ENCODE results near the gene MMS19. TPM values are rescaled to one million over a fixed set of nuclear protein-coding genes. Genes with fewer than 3 reads are reported as not detected.
"Not testable (repeated sequence)": the region's sequence is repeated elsewhere in the genome, so short reads cannot be mapped to it uniquely, and the experiment has no call there.

The MMS19 gene
- polyA plus RNA-seq, 3 donors, result 30.1 to 47.9 (median 31.4) TPM

DNA sequence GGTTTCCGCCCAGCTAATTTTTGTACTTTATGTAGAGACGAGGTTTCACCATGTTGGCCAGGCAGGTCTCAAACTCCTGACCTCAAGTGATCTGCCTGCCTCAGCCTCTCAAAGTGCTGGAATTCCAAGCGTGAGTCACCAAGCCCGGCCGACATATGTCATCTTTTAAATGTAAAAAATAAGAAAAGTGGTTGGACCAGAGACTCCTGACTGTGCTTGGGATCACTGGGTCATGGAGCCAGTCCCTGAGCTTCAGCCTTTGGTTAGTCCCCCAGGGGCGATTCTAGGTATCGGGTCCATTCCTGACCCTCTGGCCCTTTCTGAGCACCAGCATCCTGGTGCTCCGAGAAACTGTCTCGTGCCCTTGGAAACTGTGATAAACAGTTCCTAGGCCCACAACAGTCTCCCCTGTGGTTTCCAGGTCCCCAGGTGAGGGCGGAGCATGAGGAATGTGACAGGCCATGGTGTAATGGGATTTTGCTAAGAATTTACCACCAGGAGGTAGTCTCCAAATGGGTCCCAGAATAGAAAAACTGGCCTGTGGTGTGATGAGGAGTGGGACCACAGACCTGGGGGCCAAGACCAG, 33.3 kb upstream of the MMS19 start:
- 85 to 95% (median 93%) methylated on average over 10 of the region's 10 CpGs for WGBS, 3 donors
- H3K27ac ChIP-seq (ENCODE audit: low read depth, low read length), result no peak overlapping the region

DNA sequence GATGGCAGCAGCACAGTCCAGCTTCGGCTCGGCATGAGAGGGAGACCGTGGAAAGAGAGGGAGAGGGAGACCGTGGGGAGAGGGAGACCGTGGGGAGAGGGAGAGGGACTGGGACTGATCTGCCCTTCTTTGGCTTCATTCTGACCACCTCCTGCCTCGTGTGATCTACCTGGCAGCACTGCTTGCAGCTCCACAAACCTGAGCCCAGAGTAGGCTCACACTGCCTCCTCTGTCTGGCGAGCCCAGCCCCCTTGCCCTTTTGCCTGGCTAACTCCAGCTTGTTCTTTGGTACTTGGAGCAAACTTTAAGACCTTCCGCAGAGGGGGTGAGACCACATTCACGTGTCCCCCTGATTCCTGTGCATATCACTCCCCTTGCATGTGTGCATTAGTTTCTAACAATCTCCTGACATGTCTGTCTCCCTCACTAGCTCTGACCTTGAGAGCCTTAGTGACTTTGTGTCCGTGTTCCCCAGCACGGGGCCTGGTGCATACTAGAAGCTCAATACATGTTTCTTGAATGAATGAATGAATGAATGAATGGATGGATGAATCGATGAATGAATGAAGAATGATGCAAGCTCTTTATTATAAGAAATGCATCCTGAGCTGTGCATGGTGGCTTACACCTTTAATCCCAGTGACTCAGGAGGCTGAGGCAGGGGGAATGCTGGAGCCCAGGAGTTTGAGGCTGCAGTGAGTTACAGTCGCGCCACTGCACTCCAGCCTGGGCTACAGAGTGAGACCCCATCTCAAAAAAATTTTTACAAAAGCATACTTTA, 31.7 kb upstream of the MMS19 start:
- 77 to 88% (median 86%) methylated on average over 12 to 14 of the region's 14 CpGs for WGBS, 3 donors
- H3K27ac ChIP-seq (ENCODE audit: low read depth, low read length), result no peak overlapping the region

DNA sequence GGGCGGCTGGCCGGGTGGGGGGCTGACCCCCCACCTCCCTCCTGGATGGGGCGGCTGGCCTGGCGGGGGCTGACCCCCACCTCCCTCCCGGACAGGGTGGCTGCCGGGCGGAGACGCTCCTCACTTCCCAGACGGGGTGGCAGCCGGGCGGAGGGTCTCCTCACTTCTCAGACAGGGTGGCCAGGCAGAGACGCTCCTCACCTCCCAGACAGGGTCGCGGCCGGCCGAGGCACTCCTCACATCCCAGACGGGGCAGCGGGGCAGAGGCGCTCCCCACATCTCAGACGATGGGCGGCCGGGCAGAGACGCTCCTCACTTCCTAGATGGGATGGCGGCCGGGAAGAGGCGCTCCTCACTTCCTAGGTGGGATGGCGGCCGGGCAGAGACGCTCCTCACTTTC, 30.7 kb upstream of the MMS19 start:
- H3K27ac ChIP-seq (ENCODE audit: low read depth, low read length), result not testable (repeated sequence)
- 97 to 99% (median 99%) methylated on average over 10 to 23 of the region's 29 CpGs for WGBS, 3 donors

DNA sequence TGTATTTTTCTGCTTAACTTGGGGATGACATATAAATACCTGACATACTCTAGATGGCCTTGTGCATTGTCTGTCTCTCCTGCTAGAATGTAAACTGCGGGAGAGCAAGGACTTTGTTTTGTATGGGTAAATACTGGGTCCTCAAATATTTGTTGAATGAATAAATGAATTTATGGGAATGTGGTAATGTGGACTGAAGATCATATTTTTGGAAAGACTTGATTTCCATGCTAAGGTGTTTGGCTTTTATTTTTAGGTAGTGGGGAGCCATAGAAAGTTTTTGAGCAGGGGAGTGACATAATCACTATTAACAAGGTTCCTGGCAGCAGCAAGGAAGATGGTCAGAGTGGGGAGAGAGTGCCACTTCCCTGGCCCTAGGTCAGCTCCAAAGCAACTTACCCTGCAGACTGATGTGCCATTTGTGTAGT, 27.5 kb upstream of the MMS19 start:
- 68 to 100% (median 98%) methylated on average over 1 of the region's 1 CpG for WGBS, 3 donors
- H3K27ac ChIP-seq (ENCODE audit: low read depth, low read length), result no peak overlapping the region

DNA sequence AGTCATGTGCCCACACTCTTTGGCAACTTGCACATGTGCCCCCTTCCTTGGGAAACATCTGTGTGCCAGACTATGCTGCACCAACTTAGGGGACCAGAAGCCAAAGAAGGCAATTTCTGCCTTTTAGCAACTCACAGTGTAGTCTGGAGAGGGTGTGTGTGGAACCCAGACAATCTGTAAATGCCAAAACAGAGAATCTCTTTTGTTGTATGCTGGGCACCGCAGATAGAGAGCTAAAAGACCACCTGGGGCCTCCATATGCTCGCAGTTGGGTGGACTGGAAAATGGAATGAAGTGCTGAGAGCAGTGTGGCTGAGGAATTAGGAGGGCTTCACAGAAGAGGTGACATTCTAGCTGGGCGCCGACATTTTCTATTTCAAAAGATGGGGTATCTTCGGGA, 26.9 kb upstream of the MMS19 start:
- 97 to 98% (median 98%) methylated on average over 5 of the region's 5 CpGs for WGBS, 3 donors

DNA sequence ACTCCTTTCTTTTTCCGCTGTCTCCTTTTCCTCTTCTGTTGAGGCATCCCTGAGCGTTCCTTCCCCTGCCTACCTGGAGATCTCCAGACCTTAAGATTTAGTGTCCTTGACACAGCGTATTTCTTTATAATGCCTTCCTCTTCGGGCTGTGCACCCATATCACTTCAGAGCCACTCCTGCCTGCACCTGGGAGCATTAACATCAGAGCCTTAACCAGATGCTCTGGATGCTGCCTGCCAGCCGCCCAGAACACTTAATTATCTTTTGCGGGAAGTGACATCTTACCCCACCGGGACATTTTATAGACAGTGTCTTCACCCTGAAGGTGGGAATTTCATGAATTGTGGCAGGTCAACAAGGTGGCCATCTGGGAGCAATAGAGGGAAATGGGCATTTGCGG, 24.7 kb upstream of the MMS19 start:
- no peak overlapping the region for H3K27ac ChIP-seq (ENCODE audit: low read depth, low read length)
- 90 to 94% (median 90%) methylated on average over 8 of the region's 8 CpGs for WGBS, 3 donors

More for the DNA sequence above, 26.9 kb upstream of the MMS19 start:
- H3K27ac ChIP-seq (ENCODE audit: low read depth, low read length), result no peak overlapping the region

DNA sequence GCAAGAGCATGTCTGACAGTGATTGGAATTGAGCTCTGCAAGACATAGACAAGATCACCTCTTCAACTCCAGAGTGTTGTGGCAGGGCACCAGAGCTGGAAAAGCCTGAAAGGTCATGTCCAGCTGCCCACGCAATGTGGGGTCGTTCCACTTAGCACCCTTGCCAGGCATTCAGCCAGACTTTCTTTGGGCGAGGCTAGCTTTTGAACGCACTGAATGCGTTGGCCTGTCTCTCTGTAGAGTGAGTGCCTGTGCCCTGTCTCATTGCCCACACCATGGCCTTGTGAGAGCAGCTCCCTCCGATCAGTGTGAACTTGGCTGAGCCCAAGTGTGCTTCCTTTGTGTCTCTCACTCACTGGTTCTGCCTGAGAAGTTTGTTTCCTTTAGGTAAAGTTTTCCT, 23.8 kb upstream of the MMS19 start:
- WGBS, 3 donors, result 73 to 75% (median 75%) methylated on average over 6 of the region's 6 CpGs
- H3K27ac ChIP-seq (ENCODE audit: low read depth, low read length), result no peak overlapping the region

DNA sequence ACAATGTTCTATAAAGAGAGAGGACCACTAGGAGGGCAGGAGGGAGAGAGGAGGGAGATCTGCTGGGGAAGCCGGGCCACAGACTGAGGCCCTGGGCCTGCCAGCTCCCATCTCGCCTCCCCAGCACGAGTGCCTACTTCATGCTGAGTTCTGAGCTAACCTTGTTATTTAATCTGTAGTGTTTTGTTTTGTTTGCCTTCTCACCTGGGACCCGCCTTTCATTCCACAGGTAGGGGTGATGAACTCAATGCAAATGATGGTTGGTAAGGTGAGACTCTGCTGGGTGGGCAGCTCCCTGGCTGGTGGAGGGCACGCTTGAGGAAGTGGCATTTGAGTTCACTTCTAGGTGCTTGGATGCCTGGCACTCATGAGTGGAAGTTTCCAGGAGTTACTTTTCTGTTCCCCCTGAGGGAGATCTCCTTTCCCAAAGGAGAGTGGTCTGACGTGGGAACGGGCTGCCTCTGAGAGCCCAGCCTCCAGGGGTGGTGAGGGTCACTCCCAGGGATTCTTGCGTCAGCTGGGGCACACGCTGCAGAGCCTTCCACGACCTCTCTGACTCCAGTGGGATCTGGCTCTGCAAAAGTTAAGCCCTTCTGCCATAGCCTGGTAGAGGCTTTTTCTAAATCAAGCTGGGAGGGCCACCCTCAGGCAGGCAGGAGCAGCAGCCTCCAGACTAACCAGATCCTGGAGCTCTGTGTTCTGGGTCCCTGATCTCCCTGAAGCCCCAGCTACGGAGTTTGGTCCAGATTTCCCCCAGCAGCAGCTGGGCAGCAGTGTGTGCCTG, 22.9 kb upstream of the MMS19 start:
- H3K27ac ChIP-seq (ENCODE audit: low read depth, low read length), result no peak overlapping the region
- 80 to 89% (median 88%) methylated on average over 11 of the region's 11 CpGs for WGBS, 3 donors

DNA sequence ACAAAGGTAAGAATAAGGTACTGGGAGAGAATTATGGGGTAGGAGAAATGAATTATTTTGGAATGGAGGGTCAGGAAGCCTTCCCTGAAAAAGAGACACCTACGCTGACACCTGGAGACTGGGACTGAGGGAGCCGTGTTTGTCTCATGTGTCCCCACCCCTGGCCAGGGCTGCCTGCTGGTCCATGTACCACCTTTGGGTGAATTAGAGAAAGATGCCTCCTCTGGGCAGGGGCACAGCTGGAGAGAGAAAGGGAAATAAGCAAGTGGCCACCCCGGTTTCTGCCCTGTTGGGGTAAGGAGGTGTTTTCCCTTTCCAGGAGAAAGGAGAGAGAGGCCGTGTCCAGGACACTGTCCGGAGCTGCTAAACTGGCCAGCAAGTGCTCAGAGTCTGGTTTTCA, 22.3 kb upstream of the MMS19 start:
- 72 to 96% (median 87%) methylated on average over 5 of the region's 5 CpGs for WGBS, 3 donors
- no peak overlapping the region for H3K27ac ChIP-seq (ENCODE audit: low read depth, low read length)

DNA sequence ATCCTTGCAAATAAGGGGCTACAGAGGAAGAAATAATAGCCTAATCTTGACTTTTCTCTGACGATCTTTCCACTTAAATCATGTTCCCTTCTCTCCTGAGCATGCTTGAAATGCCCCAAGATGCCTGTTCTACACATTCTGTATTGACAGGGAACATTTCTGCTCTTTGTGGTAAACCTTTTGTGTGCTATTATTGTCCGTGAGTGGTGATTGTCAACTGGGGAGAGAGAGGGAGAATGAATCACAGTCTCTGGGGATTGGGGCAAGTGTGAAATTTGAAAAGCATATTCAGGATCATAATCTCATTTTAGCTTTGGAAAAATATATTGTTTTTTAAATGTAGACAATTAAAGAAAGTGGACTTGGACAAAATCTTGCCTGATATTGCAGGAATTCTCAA, 21.1 kb upstream of the MMS19 start:
- no peak overlapping the region for H3K27ac ChIP-seq (ENCODE audit: low read depth, low read length)
- 42 to 83% (median 52%) methylated on average over 2 of the region's 2 CpGs for WGBS, 3 donors

DNA sequence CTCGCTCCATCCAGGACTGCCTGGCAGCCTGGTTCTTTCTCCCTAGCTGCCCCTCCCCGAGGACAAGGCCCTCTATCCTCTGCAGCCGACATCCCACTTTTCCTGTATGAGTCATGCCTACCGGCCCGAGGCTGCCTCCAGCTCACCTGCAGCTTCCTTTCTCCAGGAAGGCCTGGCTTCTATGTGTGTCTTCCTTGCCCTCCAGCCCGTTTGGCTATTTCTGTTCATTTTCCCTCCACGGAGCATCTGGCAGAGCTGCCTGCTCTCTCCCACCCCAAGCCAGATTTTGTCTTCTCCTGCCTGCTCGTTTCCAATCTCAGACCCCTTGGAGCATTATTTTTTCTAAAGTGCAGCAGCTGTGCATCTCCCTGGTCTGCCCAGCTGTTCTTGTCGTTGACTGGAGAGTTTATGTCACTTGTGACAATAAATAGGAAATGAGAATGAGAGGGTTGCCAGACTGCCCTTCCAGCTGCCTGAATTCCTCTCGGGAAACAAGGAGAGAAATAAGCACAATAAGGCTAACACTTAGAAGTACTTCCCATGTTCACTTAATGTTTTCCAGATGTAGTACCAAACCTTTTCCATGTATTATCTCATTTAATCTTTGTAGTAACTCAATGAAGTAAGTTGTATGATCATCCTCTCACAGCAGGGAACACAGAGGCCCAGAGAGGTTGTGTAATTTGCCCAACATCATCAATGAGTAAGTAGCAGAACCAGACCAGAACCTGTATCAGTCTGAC, 20.2 kb upstream of the MMS19 start:
- 31 to 58% (median 34%) methylated on average over 10 of the region's 10 CpGs for WGBS, 3 donors
- no peak overlapping the region for H3K27ac ChIP-seq (ENCODE audit: low read depth, low read length)

DNA sequence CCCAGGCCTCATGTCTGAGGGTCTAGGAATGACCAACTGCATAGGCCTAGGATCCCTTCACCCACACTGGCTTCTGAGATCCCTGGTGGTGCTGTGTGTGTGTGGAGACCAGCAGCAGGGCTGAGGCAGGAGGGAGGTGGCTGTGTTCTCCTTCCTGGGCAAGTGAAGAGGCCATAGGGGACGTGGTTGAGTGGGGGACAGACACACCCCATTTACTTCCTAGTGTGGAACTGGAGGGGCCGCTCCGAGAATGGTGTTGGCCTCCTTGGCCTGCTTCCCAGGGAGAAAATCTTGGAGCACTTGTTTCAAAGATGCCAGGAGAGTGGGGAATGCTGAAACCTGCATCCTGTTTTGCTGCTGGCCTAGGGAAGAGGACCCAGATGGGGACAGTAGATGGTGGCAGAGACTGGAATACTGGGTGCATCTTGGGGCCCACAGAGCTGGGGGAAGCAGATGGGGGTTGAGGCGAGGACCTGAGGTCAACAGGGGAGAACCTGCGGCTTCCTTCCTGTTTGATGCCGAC, 19.6 kb upstream of the MMS19 start:
- 49 to 86% (median 55%) methylated on average over 6 of the region's 6 CpGs for WGBS, 3 donors
- no peak overlapping the region for H3K27ac ChIP-seq (ENCODE audit: low read depth, low read length)

DNA sequence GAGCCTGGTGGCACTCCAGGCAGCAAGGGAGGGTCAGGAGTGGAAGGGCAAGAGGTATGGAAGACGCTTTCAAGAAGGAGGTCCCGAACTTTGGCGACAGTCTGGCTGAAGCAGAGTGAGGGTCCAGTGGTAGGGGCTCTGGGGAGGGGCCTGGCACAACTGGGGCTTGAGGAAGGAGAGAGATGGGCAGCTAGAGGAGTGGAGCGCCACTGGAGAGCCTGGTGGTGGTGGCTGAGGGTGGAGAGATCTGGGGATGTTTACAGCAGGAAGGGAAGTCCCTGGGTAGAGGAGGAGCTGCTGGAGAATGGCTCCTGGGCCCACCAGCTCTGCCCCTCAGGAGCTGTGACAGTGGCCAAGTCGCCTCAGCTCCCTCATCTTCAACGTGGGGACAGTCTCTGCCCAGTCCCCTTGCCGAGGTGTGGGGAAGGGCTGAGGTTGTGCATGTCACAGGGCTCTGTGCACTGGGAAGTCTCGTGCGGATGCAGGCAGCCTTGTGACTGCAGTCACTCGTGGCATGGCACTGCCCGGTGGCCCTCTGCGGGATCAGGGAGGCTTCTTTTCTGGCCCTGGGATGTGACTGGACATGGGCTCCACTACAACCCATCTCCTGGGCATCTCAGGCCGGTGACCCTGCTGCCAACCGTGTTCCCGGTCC, 19.0 kb upstream of the MMS19 start:
- H3K27ac ChIP-seq (ENCODE audit: low read depth, low read length), result no peak overlapping the region
- 92 to 94% (median 92%) methylated on average over 13 to 15 of the region's 15 CpGs for WGBS, 3 donors

DNA sequence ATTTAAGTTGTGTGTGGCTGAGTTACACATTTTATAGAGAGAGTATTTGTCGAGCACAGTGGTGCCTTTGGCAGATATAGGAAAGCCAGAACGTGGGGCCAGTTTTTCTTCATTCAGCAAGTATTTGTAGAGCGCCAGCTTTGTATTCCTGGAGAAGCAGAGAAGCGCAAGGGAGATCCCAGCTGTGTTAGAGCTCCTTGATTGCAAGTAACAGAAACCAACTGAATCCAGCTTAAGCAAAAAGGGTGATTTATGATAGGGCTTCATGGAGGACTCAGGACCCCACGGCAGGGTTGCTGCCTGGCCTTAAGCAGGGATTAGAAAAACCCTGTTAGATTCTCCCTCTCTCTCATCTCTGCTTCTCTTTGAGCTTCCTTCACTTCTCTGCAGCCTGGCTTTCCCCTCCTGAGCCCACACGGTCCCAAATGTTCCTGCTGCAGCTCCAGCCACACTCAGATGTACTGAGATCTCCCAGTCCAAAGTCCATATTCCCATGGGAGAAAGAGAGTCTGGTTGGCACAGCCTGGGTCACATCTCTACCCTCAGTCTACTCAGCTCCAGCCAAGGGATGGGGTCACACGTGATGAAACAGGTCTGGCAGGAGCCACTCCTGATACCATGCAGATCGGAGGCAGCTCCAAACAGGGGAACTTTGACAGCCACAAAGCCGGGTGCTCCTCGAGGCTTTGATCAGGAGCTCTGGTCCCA, 17.2 kb upstream of the MMS19 start:
- H3K27ac ChIP-seq (ENCODE audit: low read depth, low read length), result no peak overlapping the region
- 77 to 87% (median 82%) methylated on average over 10 of the region's 10 CpGs for WGBS, 3 donors

DNA sequence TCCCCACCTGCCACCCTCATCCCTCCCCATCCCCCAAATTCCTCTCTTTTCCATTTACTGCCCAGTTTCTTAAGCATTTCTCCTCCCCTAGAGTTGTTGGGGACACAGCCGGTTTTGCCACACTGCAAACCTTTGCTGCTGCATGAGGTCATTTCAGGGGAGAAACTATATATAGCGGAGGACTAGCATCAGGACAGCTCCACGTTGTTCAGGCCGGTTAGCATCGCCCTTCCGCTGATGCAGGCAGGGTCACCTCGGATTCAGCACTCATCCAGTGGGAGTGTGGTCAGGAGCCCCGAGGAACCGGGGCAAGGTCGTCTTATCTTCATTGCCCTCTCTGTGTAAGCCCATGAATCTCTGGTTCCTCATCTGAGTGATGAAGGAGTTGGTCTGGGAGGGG, 16.1 kb upstream of the MMS19 start:
- WGBS, 3 donors, result 80 to 85% (median 83%) methylated on average over 10 of the region's 10 CpGs
- no peak overlapping the region for H3K27ac ChIP-seq (ENCODE audit: low read depth, low read length)

DNA sequence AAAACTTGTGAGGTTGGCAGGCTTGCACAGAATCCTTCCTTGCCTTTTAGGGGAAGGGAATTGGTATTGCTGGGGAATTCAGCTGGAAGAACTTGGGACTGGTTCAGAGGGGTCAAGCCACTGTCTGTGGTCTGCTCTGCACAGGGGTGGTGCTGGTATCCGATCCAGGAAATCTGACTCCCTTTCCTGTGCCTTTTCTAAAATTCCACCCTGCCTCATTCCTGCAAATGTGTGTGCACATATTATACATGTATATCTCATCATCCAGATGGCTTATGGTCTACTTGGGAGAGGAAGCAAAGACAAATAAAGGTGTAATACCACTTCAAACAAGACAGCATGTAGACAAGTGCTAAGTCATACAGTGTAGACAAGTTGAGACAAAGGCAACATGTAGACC, 14.8 kb upstream of the MMS19 start:
- WGBS, 3 donors, result 73 to 76% (median 75%) methylated on average over 1 of the region's 1 CpG
- no peak overlapping the region for H3K27ac ChIP-seq (ENCODE audit: low read depth, low read length)

DNA sequence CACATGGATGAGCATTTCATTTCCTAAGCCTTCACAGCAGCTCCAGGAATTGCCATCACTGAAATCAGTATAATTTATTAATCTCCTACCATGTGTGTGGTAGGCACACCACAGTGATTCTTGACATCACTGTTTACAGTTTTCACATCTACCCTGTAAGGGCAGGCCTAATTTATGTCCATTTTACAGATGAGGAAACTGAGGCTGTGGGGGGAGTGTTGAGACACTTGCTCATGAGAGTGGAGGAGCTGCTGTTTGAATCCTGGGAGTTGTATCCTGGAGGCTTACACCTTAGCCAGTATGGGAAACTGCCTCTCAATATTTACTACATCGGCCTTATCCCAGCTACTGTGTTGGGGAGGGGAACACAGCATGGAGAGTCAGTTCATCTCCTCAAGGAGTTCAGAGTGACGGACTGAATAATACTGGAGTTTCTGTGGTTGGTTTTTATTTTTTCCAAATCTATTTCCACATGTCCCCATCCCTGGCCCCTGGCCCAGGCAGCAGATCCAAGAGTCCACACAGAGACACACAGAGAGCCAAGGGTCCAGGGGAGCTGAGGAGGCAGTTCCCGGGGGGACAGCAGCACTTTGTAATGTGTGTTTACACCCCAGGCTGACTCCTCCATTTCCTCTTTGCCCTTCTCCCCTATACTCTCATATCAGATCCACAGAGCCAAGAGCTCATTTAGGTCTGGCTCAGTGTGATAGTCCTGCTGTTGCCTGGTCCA, 13.7 kb upstream of the MMS19 start:
- H3K27ac ChIP-seq (ENCODE audit: low read depth, low read length), result no peak overlapping the region
- 62 to 84% (median 65%) methylated on average over 3 of the region's 3 CpGs for WGBS, 3 donors

Measured in adipose tissue (tissue), 3 donors.